Liver (tissue), 9 donors: ENCODE results near the gene TMEM179. TPM values are rescaled to one million over a fixed set of nuclear protein-coding genes. Genes with fewer than 3 reads are reported as not detected.
"Not testable (repeated sequence)": the region's sequence is repeated elsewhere in the genome, so short reads cannot be mapped to it uniquely, and the experiment has no call there.

Source experiments
- DNase-seq: peaks from one replicate; pipeline ENCODE4 v3.0.0-alpha.2; 2017; ENCODE audit warnings: low spot score
- H3K27ac ChIP-seq, 2 donors: one replicate each; pipeline ENCODE4 v1.7.0; 2013; ENCODE audit warnings: inconsistent platforms in 2 of 2, low read length in 2 of 2, control low read depth in 1 of 2, low read depth in 1 of 2, mild to moderate bottlenecking in 1 of 2
- H3K27me3 ChIP-seq, 4 donors: one replicate each; pipeline versions ENCODE4 v1.6.1 to v1.7.0; 2013; ENCODE audit warnings: low read length in 3 of 4, inconsistent platforms in 1 of 4, mild to moderate bottlenecking in 1 of 4, moderate library complexity in 1 of 4; ENCODE audit not compliant: control insufficient read depth in 4 of 4, insufficient read depth in 4 of 4
- H3K36me3 ChIP-seq, 4 donors: one replicate each; pipeline versions ENCODE4 v1.6.1 to v1.7.0; 2013; ENCODE audit warnings: low read length in 3 of 4, mild to moderate bottlenecking in 3 of 4, low read depth in 1 of 4, moderate library complexity in 1 of 4; ENCODE audit not compliant: control insufficient read depth in 4 of 4, insufficient read depth in 3 of 4
- H3K4me1 ChIP-seq, 4 donors: one replicate each; pipeline versions ENCODE4 v1.6.1 to v1.7.0; 2013; ENCODE audit warnings: low read length in 3 of 4, mild to moderate bottlenecking in 3 of 4, moderate library complexity in 1 of 4; ENCODE audit not compliant: control insufficient read depth in 4 of 4, insufficient read depth in 4 of 4
- H3K4me3 ChIP-seq, 3 donors: one replicate each; pipeline versions ENCODE4 v1.6.1 to v1.7.0; 2013; ENCODE audit warnings: low read length in 3 of 3, control low read depth in 1 of 3, low read depth in 1 of 3, mild to moderate bottlenecking in 1 of 3
- H3K9ac ChIP-seq, 2 donors: one replicate each; pipeline ENCODE4 v1.7.0; 2013; ENCODE audit warnings: low read length in 2 of 2, mild to moderate bottlenecking in 2 of 2, moderate library complexity in 2 of 2, control low read depth in 1 of 2, low read depth in 1 of 2
- H3K9me3 ChIP-seq, 4 donors: one replicate each; pipeline versions ENCODE4 v1.6.1 to v1.7.0; 2013; ENCODE audit warnings: low read length in 3 of 4; ENCODE audit not compliant: control insufficient read depth in 4 of 4
- ATF3 ChIP-seq: IDR thresholded peaks from 2 replicates; pipeline ENCODE4 v1.6.1; 2016; ENCODE audit warnings: antibody characterized with exemption
- CTCF ChIP-seq: fragments of 150-350 bp; IDR thresholded peaks from 2 replicates; pipeline ENCODE4 v1.5.1; 2017; ENCODE audit warnings: improper control_type of control experiment, low read depth, low read length; ENCODE audit not compliant: missing input control
- EGR1 ChIP-seq, 2 donors: IDR thresholded peaks; 2 replicates each; pipeline ENCODE4 v1.6.1; 2016 to 2018; ENCODE audit warnings: antibody characterized with exemption in 2 of 2, low read depth in 2 of 2
- FOXA1 ChIP-seq: IDR thresholded peaks from 2 replicates; pipeline ENCODE4 v1.6.1; 2016; ENCODE audit warnings: antibody characterized with exemption
- FOXA2 ChIP-seq: IDR thresholded peaks from 2 replicates; pipeline ENCODE4 v1.6.1; 2016; ENCODE audit warnings: antibody characterized with exemption
- GABPA ChIP-seq, 2 donors: IDR thresholded peaks in 1 of 2; conservative IDR thresholded peaks in 1 of 2; 2 replicates each; pipeline ENCODE4 v1.6.1; 2016; ENCODE audit warnings: antibody characterized with exemption in 2 of 2, mild to moderate bottlenecking in 1 of 2, moderate library complexity in 1 of 2
- HNF4A ChIP-seq, 2 donors: conservative IDR thresholded peaks; 2 replicates each; pipeline ENCODE4 v1.6.1; 2016; ENCODE audit warnings: antibody characterized with exemption in 2 of 2, mild to moderate bottlenecking in 2 of 2
- HNF4G ChIP-seq: IDR thresholded peaks from 2 replicates; pipeline ENCODE4 v1.6.1; 2016; ENCODE audit warnings: antibody characterized with exemption
- JUND ChIP-seq, 2 donors: IDR thresholded peaks; 2 replicates each; pipeline ENCODE4 v1.6.1; 2016; ENCODE audit warnings: antibody characterized with exemption in 2 of 2
- MAX ChIP-seq: IDR thresholded peaks from 2 replicates; pipeline ENCODE4 v1.6.1; 2016; ENCODE audit warnings: antibody characterized with exemption
- NR2F2 ChIP-seq: IDR thresholded peaks from 2 replicates; pipeline ENCODE4 v1.6.1; 2016; ENCODE audit warnings: antibody characterized with exemption
- RAD21 ChIP-seq, 2 donors: IDR thresholded peaks; 2 replicates each; pipeline ENCODE4 v1.6.1; 2016; ENCODE audit warnings: antibody characterized with exemption in 2 of 2, mild to moderate bottlenecking in 2 of 2
- REST ChIP-seq: IDR thresholded peaks from 2 replicates; pipeline ENCODE4 v1.6.1; 2016; ENCODE audit warnings: antibody characterized with exemption, mild to moderate bottlenecking
- RXRA ChIP-seq, 2 donors: IDR thresholded peaks; 2 replicates each; pipeline ENCODE4 v1.6.1; 2017 to 2018; ENCODE audit warnings: antibody characterized with exemption in 2 of 2, mild to moderate bottlenecking in 1 of 2
- SP1 ChIP-seq: IDR thresholded peaks from 2 replicates; pipeline ENCODE4 v1.6.1; 2018; ENCODE audit warnings: antibody characterized with exemption, mild to moderate bottlenecking
- TAF1 ChIP-seq: conservative IDR thresholded peaks from 2 replicates; pipeline ENCODE4 v1.6.1; 2016; ENCODE audit warnings: antibody characterized with exemption, mild to moderate bottlenecking
- YY1 ChIP-seq: IDR thresholded peaks from 2 replicates; pipeline ENCODE4 v1.6.1; 2016; ENCODE audit warnings: antibody characterized with exemption, mild to moderate bottlenecking
- ZBTB33 ChIP-seq: IDR thresholded peaks from 2 replicates; pipeline ENCODE4 v1.6.1; 2016; ENCODE audit warnings: antibody characterized with exemption
- WGBS: extraction: QIAGEN DNeasy Blood & Tissue Kit; methylation state at CpG from one replicate; pipeline ENCODE4 v1.1.7; 2013; 5-methylcytosine and 5-hydroxymethylcytosine counted together
- polyA plus RNA-seq, 2 donors: library from polyadenylated mRNA; stranded (reverse) in 1 of 2; unstranded in 1 of 2; fragments of 200-250 nt in 1 of 2; fragments of >200 nt in 1 of 2; fragmentation: Nextera tagmentation in 1 of 2; extraction: Ambion mirVana in 1 of 2; gene quantifications; one replicate each; pipeline versions ENCODE4 v1.2.1 to v1.2.3, GENCODE V29; 2013 to 2015
- total RNA-seq, 2 donors: library from RNA; depleted of rRNA; stranded (reverse); fragments of >200 nt; gene quantifications; one replicate each; pipeline ENCODE4 v1.2.3, GENCODE V29; 2014
- donor health status: healthy.
- donor health status: healthy.
- donor health status: healthy.
- donor health status: healthy.
- donor health status: healthy.

TMEM179 gene
- total and polyA plus RNA-seq, 4 donors = 0.12 to 0.37 TPM; not detected in 2

- no peak overlapping the region for H3K9ac ChIP-seq
- no peaks in the 10 kb centered on the region for H3K36me3 ChIP-seq
- H3K9me3 ChIP-seq = no peaks in the 10 kb centered on the region
- TF ChIP-seq RXRA (IDR thresholded peaks at IDR 0.05) (no peak), ATF3 (no peak), CTCF (no peak), ZBTB33 (no peak), YY1 (no peak), REST (no peak), FOXA1 (no peak), RAD21 (IDR thresholded peaks at IDR 0.05) (no peak), HNF4G (no peak), NR2F2 (no peak), MAX (no peak), HNF4A (conservative IDR thresholded peaks at IDR 0.05) (no peak), JUND (IDR thresholded peaks at IDR 0.05) (no peak), SP1 (no peak), GABPA (IDR thresholded peaks at IDR 0.05 in 1 of 2, conservative IDR thresholded peaks at IDR 0.05 in 1 of 2) (no peak), FOXA2 (no peak), EGR1 (IDR thresholded peaks at IDR 0.05; ENCODE audit: low read depth in 2 of 2) (no peak), TAF1 (no peak)
- WGBS = 77% methylated on average over 5 of the region's 5 CpGs
- no peak overlapping the region for H3K4me3 ChIP-seq
- no peaks in the 10 kb centered on the region for H3K27me3 ChIP-seq
- DNase-seq = no peak
- no peak overlapping the region for H3K27ac ChIP-seq
- H3K4me1 ChIP-seq = peaks cover 0 to 12% (median 3%) of the 10 kb centered on the region in 4 donors
These were observed 33.0 kb upstream of the TMEM179 start for GRCh38 chr14:104637546-104638003.

- peaks cover 0 to 12% (median 3%) of the 10 kb centered on the region in 4 donors for H3K4me1 ChIP-seq
- H3K4me3 ChIP-seq, DNase-seq, H3K27ac ChIP-seq, H3K36me3 ChIP-seq, H3K27me3 ChIP-seq, H3K9me3 ChIP-seq, H3K9ac ChIP-seq: not testable (repeated sequence)
- WGBS = 92% methylated on average over 38 of the region's 39 CpGs
These were observed 32.4 kb upstream of the TMEM179 start for GRCh38 chr14:104636846-104637545.
